Measurements from ENCODE around the gene PYGB. TPM values are rescaled to one million over a fixed set of nuclear protein-coding genes. Genes with fewer than 3 reads are reported as not detected.
"Not testable (repeated sequence)": the region's sequence is repeated elsewhere in the genome, so short reads cannot be mapped to it uniquely, and the experiment has no call there.

Gene PYGB
- total RNA-seq, 1 donor from 2014 or later, result 66.0 TPM

GRCh38 chr20:25259788-25260254, 11.9 kb downstream of the PYGB start:
- FAIRE-seq (no peak), DNase-seq (ENCODE audit: low spot score in 2 of 2) (no peak)

GRCh38 chr20:25260770-25261437, 13.0 kb downstream of the PYGB start:
- FAIRE-seq; DNase-seq (ENCODE audit: low spot score in 2 of 2): not testable (repeated sequence)

DNA sequence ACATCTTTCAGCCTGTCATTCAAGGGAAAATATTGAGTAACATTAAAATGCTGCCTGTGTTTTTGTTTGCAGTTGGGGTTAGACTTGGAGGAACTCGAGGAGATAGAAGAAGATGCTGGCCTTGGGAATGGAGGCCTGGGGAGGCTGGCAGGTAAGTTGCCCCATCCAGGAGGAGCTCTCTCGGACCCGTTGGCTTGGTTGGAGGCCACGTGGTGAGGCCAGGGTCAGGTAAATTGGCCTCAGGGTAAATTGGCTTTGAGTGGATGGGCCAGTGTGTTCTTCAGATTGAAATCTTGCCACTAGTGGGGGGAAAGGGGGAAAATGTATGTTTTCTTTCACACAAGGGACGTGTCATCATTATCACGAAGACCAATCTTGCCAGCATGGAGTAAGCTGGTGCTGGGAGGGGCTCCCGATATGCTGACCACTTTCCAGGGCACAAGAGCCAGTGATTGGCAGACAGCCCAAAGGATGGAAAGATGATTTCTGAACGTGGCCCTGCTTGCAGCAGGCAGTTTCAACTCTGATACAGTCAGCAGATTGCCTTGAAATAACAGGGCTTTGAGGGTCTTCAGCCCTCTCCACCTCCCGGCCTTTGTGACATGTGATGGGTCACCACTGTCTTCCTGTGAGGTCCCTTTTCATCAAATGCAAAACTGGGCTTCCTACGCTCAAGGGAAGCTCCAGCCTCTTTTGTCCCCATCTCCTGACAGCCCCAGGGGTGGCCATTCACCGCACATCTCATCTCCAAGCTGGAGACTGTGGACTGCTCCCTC, 21.4 kb downstream of the PYGB start:
- DNase-seq (ENCODE audit: low spot score in 2 of 2) (no peak), FAIRE-seq (no peak)

DNA sequence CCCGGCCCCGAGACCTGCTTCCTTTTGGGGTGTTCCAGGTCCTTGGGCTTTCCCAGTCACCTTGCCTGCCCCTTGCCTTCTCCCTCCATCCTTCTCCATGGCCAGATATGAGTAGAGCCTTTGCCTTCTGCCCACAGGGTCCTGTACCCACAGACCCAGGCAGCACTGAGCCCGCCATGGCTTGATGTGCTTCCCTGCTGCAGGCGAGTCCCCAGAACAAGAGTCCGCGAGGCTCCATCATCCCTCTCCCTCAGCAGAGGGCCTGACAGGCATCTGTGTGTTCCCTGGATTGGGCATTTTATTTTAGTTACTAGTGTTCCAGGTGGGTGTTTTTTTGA, 21.9 kb downstream of the PYGB start:
- DNase-seq (ENCODE audit: low spot score in 2 of 2) (no peak), FAIRE-seq (no peak)

DNA sequence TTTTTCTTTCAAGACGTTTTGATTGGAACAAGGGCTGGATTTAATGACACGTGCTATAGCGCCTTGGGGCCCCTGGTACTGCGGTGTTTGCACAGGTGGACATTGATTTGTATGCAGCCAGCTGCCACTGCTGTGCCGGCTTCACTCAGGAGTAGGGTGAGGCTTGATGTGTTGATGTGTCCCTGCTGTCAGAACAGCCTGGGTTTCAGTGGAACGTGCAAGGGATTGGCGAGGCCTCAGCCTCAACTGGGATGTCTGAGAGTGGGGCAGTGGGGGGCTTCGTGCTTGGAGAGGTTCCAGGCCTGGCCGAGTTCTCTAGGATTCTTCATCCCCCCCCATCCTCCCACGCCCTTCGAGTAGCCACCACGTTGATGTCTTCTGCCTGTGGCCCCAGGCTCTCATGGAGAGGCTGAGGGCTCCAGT, 23.0 kb downstream of the PYGB start:
- DNase-seq (ENCODE audit: low spot score in 2 of 2) (no peak), FAIRE-seq (no peak)

DNA sequence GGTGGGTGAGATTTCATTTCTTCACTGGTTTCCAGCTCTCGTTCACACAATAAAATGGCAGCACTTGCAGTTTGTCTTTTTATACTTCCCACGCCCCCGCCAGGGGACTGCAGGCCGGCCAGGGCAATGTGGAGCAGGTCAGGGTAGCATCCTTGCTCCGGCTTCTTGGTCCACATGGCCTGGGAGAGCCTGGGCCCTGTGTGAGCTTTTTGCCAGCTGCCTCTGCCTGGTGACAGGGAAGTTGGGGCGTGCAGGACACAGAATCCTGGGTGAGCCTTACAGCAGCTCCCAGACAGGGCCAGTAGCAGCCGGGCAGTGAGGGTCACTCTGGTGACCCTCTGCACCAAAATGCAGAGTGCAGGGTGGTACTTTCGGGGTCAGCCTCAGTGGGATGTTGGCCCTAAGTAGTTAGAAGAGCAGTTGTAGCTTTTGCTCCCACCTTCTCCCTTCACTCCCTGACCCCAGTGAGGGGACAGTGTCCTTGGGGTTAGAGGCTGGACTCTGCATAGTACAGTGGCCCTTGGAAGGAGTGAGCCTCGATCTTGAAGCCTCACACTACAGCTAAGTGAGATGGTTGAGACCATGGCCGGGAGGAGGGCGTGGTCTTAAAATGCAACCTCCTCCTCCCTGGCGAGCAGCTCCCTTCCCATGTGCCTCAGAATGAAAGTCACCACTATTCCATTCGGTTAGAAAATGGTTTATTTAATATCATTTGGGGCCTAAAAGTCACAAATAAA, 23.8 kb downstream of the PYGB start:
- FAIRE-seq, result no peak

DNA sequence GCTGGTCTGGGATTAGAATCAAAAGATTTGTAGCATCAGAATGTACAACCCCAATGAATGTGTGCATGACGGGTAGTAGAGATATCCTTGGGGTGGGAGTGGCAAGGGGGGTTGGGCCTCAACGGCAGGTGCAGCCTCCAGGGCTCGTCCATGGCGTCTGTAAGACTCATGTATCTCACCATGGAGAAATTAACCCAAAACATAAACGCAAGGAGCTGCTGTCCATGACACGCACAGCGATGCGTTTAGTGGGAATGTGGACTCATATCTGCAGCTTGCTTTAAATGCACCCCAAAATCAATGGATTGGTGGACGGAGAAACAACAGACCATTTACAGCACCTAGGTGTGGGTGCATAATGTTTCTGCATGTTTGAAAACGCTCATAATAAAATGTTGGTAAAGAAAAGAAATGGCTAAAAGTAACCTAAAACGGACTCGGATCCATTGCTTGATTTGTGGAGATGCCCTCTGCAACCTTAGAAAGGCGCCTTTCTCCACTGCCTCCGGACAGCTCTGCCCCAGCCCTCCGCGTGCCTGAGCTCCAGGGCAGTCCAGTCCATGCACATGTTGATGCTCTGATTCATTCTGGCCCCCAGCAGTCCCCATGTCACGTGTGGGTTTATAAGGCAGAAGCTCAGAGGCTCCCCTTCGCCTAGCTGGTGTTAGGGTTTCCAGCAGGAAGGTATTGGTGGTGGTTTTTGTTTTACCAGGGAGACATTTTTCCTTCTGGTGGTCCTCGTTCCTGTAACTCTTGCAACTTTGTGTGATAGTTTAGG, 24.5 kb downstream of the PYGB start:
- no peak for FAIRE-seq

More for the DNA sequence above, 23.8 kb downstream of the PYGB start:
- DNase-seq (ENCODE audit: low spot score in 2 of 2), result no peak

DNA sequence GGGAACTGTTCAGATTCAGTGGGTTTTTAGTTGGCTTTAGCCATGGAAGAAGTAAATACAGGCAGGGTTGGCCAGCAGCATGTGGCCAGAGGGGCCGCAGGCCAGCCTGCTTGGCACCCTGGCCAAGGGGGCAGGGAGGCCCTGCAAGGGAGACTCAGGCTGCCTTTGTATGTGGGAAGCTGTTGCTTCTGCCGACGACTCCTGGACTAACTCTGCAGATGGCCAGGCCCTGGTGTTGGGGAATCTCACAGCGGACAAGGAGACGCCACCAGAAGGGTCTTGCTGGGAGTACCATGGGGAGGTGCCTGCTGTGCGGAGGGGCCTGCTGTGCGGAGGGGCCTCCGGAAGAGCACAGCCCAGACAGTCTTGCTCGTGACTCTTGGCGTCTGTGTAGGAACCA, 25.2 kb downstream of the PYGB start:
- FAIRE-seq (no peak), DNase-seq (ENCODE audit: low spot score in 2 of 2) (no peak)

More for the DNA sequence above, 24.5 kb downstream of the PYGB start:
- no peak for DNase-seq (ENCODE audit: low spot score in 2 of 2)

DNA sequence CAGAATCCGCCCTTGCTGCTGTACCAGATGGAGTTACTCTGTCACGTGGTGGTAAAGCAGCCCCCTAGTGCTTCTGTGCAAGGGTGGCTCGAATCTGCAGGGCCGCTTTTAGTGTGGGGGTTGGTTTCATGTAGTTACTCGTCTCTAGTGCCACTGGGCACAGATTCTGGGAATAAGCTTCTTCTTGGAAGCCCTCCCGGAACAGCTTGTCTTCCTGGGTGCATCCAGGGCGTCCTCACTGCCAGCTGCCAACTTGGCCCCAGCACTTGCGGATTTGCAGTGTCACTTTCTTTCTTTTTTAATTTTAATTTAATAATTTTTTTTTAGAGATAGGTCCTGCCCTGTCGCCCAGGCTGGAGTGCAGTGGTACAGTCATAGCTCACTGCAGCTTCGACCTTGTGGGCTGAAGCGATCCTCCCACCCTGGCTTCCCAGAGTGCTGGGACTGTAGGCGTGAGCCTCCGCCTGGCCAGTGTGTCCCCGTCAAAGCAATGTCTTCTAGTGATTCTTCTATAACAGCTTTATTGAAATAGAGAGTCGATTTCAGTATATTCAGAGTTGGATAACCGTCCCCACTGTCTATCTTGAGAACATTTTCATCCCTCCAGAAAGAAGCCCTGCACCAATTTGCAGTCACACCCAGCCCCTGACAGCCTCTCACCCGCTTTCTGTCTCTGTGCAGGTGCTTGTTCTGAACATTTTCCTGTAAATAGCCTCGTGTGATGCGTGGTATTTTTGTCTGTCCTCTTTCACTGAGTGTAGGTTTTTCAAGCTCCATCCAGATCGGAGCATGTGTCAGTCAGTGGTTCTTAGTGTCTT, 25.9 kb downstream of the PYGB start:
- DNase-seq (ENCODE audit: low spot score in 2 of 2), result no peak
- FAIRE-seq, result no peak

DNA sequence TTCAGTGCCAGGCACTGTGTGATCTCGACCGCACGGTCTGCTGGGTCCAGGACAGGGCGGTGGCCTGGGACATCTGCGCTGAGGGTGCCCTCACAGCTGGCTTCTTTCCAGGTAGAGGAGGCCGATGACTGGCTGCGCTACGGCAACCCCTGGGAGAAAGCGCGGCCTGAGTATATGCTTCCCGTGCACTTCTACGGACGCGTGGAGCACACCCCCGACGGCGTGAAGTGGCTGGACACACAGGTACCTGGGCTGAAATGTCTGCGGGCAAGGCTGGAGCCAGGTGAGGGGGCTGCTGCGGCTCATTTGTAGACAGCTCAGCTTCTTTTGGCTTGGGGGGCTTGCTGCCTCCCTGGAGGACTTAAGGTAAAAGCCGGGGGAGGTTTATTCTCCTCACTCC, 26.6 kb downstream of the PYGB start:
- no peak for FAIRE-seq
- no peak for DNase-seq (ENCODE audit: low spot score in 2 of 2)

DNA sequence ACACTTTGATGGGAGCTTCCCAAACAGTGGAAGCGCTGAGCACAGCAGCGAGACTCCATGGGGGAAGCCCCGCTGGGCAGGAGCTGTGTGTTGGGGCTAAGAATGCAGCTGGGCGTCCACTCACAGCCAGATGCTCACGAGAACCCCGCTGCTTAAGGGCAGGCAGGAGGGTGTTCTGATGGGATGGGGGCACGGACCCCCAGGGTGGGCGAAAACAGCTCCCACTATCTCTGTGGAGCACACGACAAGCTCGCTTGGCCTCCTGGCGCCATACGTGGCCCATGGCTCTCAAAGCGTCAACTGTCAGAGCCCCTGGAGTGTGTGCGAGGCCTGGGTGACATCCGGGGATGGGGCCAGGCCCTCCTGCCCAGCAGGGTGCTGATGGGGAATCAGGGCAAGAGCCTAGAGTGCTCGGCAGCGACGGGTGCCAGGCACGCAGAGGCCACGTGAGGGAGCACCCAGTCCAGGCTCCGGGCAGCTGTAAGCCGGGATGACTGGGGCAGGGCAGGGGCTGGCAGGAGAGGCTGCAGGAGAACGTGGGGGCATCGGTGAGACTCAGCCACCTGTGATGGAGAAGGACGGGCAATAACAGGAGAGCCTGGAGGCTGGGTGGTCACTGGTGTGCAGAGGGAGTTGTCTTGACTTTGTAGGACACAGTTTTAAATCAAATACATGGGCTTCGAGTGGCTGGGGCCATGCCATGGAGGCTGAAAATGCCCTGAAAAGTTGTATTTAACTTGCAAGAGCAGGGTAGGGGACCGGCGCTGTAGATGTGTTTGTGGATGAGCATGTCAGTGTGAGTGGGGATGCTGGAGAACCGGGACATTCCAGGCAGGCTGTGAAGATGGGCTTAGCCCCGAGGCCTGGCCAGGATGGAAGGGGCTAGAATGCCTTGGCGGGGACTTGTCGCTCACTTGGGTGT, 27.3 kb downstream of the PYGB start:
- no peak for FAIRE-seq
- DNase-seq (ENCODE audit: low spot score in 2 of 2), result no peak

GRCh38 chr20:25275813-25276532, 28.1 kb downstream of the PYGB start:
- DNase-seq (ENCODE audit: low spot score in 2 of 2) (no peak), FAIRE-seq (no peak)

- FAIRE-seq, result no peak
- no peak for DNase-seq (ENCODE audit: low spot score in 2 of 2)
These were observed 28.7 kb downstream of the PYGB start for GRCh38 chr20:25276533-25277050.

DNA sequence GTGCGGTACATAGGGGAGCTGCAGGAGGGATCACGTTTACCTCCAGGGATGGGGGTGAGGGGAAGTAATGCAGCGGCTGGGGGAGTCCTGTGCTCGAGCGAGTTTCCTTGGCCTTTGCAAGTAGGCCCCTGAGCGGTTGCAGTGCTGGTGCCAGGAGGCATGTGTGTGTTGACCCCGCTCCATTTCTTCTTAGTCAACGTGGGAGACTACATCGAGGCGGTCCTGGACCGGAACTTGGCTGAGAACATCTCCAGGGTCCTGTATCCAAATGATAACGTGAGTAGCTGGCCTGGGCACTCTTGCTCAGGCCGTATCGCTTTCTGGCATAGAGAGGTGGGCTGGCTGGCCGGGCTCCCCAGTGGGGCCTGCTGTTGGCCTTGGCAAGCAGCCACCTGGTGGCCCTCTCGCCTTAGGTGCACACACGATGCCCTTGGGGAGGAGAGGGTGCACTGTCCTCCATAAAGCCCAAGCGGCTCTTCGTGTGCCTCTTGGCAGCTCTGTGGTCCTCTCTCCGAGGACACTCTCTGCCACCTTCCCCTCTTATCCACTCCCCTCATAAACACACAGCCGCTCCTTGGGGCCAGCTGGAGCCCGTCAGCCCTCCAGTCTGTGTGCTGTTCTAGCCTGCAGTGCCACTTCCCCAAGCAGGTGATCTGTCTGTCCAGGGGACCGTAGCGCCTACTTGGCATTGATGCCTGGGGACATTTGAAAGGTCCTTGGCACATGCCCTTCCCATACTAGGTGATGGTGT, 29.3 kb downstream of the PYGB start:
- DNase-seq (ENCODE audit: low spot score in 2 of 2) (no peak), FAIRE-seq (no peak)

GRCh38 chr20:25277941-25278521, 30.1 kb downstream of the PYGB start:
- no peak for FAIRE-seq
- DNase-seq (ENCODE audit: low spot score in 2 of 2), result no peak

DNA sequence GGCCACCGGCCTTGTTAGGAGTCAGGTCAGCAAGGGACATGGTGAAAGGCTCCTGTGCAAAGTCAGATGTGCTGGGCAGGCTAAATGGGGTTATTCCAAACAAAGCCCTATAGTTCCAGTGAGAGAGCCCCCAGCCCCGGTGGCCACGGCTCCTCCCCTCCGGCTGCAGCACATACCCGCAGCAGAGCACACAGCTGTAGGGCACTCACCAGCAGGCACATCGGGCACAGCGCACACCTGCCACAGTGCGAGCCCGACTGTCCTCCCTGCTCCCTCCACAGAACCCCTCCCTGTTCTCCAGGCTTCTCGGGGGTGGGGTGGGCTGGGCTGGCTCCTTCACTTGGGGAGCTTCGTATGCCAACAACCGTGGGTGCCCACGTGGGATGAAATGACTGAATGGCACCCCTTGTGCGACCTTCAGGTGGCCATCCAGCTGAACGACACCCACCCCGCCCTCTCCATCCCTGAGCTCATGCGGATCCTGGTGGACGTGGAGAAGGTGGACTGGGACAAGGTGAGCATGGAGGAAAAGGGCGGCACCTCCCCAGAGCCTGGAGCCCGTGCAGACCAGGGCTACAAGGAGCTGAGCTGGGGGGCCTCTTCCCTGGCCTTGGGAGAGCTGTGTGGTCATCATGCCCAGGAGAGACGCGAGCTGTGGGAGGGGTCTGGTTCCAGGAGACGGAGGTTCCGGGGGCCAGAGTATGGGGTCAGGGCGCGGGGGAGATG, 30.9 kb downstream of the PYGB start:
- DNase-seq (ENCODE audit: low spot score in 2 of 2) (no peak), FAIRE-seq (no peak)

All from frontal cortex (tissue), 4 donors.